Suprapubic skin (tissue), 4 donors: ENCODE results near the gene OGFOD2. TPM values are rescaled to one million over a fixed set of nuclear protein-coding genes. Genes with fewer than 3 reads are reported as not detected.

Source experiments
- DNase-seq, 2 donors: peaks; one replicate each; pipeline ENCODE4 v3.0.0-alpha.2; 2019; ENCODE audit warnings: low spot score in 2 of 2
- H3K27ac ChIP-seq: fragments of 200-600 bp; sonication (generic); one replicate; pipeline ENCODE4 v1.5.1; 2019
- H3K27me3 ChIP-seq: fragments of 200-600 bp; sonication (generic); one replicate; pipeline ENCODE4 v1.5.1; 2019
- H3K36me3 ChIP-seq: fragments of 200-600 bp; sonication (generic); one replicate; pipeline ENCODE4 v1.5.1; 2019
- H3K4me1 ChIP-seq: fragments of 200-600 bp; sonication (generic); one replicate; pipeline ENCODE4 v1.5.1; 2019
- H3K4me3 ChIP-seq: fragments of 200-600 bp; sonication (generic); one replicate; pipeline ENCODE4 v1.5.1; 2019; ENCODE audit warnings: mild to moderate bottlenecking
- H3K9me3 ChIP-seq: fragments of 200-600 bp; sonication (generic); one replicate; pipeline ENCODE4 v1.5.1; 2019
- EP300 ChIP-seq: sonication (generic); formaldehyde crosslinking; IDR thresholded peaks from one replicate; pipeline ENCODE4 v1.6.1; 2017; ENCODE audit warnings: antibody characterized with exemption
- POLR2A ChIP-seq, 2 donors: fragments of 450-650 bp; IDR thresholded peaks; one replicate each; pipeline ENCODE4 v1.6.1; 2017; ENCODE audit warnings: antibody characterized with exemption in 2 of 2, mild to moderate bottlenecking in 2 of 2, moderate library complexity in 2 of 2
- POLR2AphosphoS5 ChIP-seq, 3 donors: sonication (generic); formaldehyde crosslinking; IDR thresholded peaks; one replicate each; pipeline ENCODE4 v1.6.1; 2017; ENCODE audit warnings: antibody characterized with exemption in 3 of 3
- WGBS: methylation state at CpG from one replicate; pipeline ENCODE4 v1.1.5; 2018; 5-methylcytosine and 5-hydroxymethylcytosine counted together
- total RNA-seq, 4 donors: library from RNA; depleted of rRNA; stranded (reverse); fragments of >200 nt; gene quantifications; one replicate each; pipeline ENCODE4 v1.1.0, GENCODE V29; 2016
- TF ChIP-seq, protein P1 (sequence below), 2 donors: fragments of 200-600 bp in 1 of 2; fragments of 450-650 bp in 1 of 2; sonication (generic) in 1 of 2; IDR thresholded peaks; one replicate each; pipeline ENCODE4 v1.5.1; 2016 to 2019; ENCODE audit warnings: antibody characterized with exemption in 2 of 2, mild to moderate bottlenecking in 1 of 2, moderate library complexity in 1 of 2

The OGFOD2 gene
- total RNA-seq, 4 donors from 2014 or later: 9.9 to 27.0 (median 13.5) TPM

- H3K27me3 ChIP-seq: no peaks in the 10 kb centered on the region
- H3K36me3 ChIP-seq: peaks cover 30% of the 10 kb centered on the region
- no peak overlapping the region for H3K4me3 ChIP-seq
- 100% methylated on average over 1 of the region's 4 CpGs for WGBS
- no peak overlapping the region for H3K27ac ChIP-seq
- DNase-seq: no peak
- no peaks in the 10 kb centered on the region for H3K4me1 ChIP-seq
- no peaks in the 10 kb centered on the region for H3K9me3 ChIP-seq
- TF ChIP-seq EP300 (no peak), POLR2AphosphoS5 (IDR thresholded peaks at IDR 0.05) (no peak), POLR2A (IDR thresholded peaks at IDR 0.05) (no peak)
- TF ChIP-seq, protein P1, sequence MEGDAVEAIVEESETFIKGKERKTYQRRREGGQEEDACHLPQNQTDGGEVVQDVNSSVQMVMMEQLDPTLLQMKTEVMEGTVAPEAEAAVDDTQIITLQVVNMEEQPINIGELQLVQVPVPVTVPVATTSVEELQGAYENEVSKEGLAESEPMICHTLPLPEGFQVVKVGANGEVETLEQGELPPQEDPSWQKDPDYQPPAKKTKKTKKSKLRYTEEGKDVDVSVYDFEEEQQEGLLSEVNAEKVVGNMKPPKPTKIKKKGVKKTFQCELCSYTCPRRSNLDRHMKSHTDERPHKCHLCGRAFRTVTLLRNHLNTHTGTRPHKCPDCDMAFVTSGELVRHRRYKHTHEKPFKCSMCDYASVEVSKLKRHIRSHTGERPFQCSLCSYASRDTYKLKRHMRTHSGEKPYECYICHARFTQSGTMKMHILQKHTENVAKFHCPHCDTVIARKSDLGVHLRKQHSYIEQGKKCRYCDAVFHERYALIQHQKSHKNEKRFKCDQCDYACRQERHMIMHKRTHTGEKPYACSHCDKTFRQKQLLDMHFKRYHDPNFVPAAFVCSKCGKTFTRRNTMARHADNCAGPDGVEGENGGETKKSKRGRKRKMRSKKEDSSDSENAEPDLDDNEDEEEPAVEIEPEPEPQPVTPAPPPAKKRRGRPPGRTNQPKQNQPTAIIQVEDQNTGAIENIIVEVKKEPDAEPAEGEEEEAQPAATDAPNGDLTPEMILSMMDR (IDR thresholded peaks at IDR 0.05): no peak
Observed at GRCh38 chr12:122998316-122998715, 23.3 kb downstream of the OGFOD2 start.

DNA sequence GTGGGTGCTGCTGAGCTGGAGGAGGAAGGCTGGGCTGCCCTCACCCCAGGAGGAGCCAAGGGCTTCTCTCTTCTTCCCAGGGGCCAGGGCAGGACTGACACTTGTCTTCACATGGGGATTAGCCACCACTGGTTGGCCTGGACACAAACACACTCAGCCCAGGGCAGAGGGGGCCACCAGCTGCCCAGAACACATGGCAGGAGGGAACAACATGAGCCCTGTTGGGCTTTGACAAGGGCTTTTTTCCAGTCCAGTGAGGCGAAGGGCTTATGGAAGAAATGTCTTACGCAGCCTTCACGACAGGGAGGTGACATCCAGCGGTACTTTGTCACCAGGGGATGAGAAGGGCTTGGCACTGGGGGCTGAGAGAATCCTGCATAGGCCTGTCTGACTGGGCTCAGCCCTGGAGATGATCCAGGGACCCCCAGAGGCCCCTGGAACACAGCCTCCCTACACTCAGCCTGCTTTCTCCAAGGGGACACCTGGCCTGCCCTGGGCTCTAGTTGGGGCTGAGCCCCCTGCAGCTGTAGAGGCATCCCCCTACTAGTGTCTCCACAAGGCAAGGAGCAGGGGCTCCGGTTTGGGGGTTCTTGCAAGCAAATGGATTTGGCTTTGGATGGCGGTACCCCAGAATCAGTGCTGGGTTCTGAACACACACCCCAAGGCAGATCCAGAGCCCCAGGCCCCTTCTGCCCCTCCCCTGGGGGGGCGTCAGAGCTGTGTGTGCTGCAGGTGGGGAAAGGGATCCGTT, 24.3 kb downstream of the OGFOD2 start:
- no peak for DNase-seq
- WGBS: 90% methylated on average over 6 of the region's 8 CpGs
- H3K4me1 ChIP-seq: no peaks in the 10 kb centered on the region
- TF ChIP-seq POLR2AphosphoS5 (IDR thresholded peaks at IDR 0.05) (no peak), EP300 (no peak), POLR2A (IDR thresholded peaks at IDR 0.05) (no peak)
- TF ChIP-seq, protein P1 (IDR thresholded peaks at IDR 0.05): no peak
- H3K27ac ChIP-seq: no peak overlapping the region
- no peaks in the 10 kb centered on the region for H3K27me3 ChIP-seq
- no peaks in the 10 kb centered on the region for H3K9me3 ChIP-seq
- peaks cover 34% of the 10 kb centered on the region for H3K36me3 ChIP-seq
- no peak overlapping the region for H3K4me3 ChIP-seq

DNA sequence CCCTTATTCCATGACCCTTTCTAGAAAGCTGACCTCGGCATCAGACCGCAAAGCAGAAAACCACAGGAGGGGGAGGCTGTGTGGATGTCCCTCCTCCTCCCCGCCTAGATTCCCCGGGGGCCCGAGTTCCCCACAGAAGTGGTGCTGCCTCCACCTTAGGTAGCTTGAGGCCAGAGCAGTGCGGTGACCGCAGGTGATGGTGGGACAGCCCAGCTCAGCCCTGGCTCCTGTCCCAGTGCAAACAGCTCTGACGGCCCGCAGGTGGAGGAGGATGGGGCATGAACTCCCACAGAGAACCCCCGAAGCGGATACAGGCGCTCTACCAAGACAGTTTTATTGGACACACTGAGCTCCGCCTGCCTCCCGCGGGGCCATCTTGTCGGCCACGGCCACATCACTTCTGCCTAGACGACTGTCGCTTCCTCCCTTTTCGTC, 25.0 kb downstream of the OGFOD2 start:
- no peak overlapping the region for H3K4me3 ChIP-seq
- peaks cover 39% of the 10 kb centered on the region for H3K36me3 ChIP-seq
- WGBS: 83% methylated on average over 20 of the region's 20 CpGs
- no peaks in the 10 kb centered on the region for H3K27me3 ChIP-seq
- H3K9me3 ChIP-seq: no peaks in the 10 kb centered on the region
- H3K27ac ChIP-seq: no peak overlapping the region
- no peaks in the 10 kb centered on the region for H3K4me1 ChIP-seq
- no peak for DNase-seq
- TF ChIP-seq POLR2A (IDR thresholded peaks at IDR 0.05) (no peak), POLR2AphosphoS5 (IDR thresholded peaks at IDR 0.05) (no peak), EP300 (no peak)
- TF ChIP-seq, protein P1 (IDR thresholded peaks at IDR 0.05): no peak

- WGBS: 95% methylated on average over 6 of the region's 10 CpGs
- H3K4me1 ChIP-seq: no peaks in the 10 kb centered on the region
- no peak overlapping the region for H3K27ac ChIP-seq
- no peaks in the 10 kb centered on the region for H3K27me3 ChIP-seq
- no peak for DNase-seq
- H3K4me3 ChIP-seq: no peak overlapping the region
- H3K36me3 ChIP-seq: peaks cover 41% of the 10 kb centered on the region
- TF ChIP-seq POLR2A (IDR thresholded peaks at IDR 0.05) (no peak), POLR2AphosphoS5 (IDR thresholded peaks at IDR 0.05) (no peak), EP300 (no peak)
- TF ChIP-seq, protein P1 (IDR thresholded peaks at IDR 0.05): no peak
- no peaks in the 10 kb centered on the region for H3K9me3 ChIP-seq
Observed at GRCh38 chr12:123000578-123000977, 25.5 kb downstream of the OGFOD2 start.

- TF ChIP-seq EP300 (no peak), POLR2AphosphoS5 (IDR thresholded peaks at IDR 0.05) (no peak)
- TF ChIP-seq, protein P1 (IDR thresholded peaks at IDR 0.05): no peak
- no peak for DNase-seq
- Histone ChIP-seq H3K4me1 (no peaks in the 10 kb centered on the region), H3K9me3 (no peaks in the 10 kb centered on the region), H3K27me3 (no peaks in the 10 kb centered on the region), H3K4me3 (no peak overlapping the region), H3K27ac (no peak overlapping the region), H3K36me3 (peaks cover 36% of the 10 kb centered on the region)
- WGBS: 89% methylated on average over 3 of the region's 3 CpGs
Observed at GRCh38 chr12:123001464-123001863, 26.4 kb downstream of the OGFOD2 start.
